ENCODE data around the gene KCNMB2. TPM values are rescaled to one million over a fixed set of nuclear protein-coding genes. Genes with fewer than 3 reads are reported as not detected.
"Not testable (repeated sequence)": the region's sequence is repeated elsewhere in the genome, so short reads cannot be mapped to it uniquely, and the experiment has no call there.

KCNMB2 gene
- total RNA-seq, 1 donor from 2014 or later = 15.2 TPM

DNA sequence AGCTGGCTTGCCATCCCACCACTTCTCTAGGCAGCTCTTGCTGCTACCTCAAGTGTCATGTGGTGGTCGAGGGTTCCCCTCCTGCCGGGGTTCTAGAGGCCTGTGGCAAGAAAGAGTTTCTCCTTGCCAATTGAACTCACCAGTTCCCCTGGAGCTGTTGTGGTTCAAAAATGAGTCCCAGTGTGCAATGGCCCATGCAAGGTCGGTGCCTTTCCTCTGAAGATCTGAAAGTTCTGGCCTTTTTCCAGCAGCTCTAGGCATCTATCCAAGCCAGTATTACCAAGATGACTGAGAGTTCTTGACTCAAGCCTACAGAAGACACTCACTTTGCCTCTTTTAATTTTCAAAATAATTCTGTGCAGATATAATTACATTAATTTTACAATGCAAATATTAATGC lies 163.6 kb downstream of the KCNMB2 start:
- DNase-seq (ENCODE audit: low spot score) = peak; percentile 37

DNA sequence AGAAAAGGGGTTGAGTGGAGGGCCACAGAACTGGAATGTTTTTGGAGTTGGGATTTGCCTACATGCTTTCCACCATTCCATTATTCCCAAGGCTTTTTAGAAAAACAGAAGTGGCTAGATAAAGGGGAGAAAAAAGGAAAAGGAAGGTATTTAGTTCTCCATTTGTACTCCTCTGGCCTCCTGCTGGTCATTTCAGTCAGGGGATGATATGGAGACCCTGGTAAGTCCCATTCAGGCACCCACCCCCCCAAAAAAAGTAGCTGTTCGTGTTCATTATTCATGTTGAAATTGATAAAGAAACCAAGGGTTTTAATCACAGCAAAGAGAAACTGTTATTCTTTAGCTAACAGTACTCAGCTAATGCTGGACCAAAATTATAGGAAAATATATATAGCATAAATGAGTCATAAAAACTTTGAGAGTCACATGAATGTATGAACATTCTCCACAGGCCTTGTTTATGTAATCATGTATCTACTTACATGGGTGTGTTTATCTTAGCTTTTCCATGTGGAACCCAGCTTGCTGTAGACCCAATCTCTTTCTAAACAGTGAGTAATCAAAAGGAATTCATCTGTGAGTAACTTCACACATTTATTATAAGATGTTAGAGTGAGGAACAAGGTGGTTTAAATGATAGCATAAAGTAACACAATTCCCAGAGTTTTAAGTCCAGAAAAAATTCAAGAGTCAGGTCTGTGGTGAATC lies 167.2 kb downstream of the KCNMB2 start:
- peak; percentile 37 for DNase-seq (ENCODE audit: low spot score)

DNA sequence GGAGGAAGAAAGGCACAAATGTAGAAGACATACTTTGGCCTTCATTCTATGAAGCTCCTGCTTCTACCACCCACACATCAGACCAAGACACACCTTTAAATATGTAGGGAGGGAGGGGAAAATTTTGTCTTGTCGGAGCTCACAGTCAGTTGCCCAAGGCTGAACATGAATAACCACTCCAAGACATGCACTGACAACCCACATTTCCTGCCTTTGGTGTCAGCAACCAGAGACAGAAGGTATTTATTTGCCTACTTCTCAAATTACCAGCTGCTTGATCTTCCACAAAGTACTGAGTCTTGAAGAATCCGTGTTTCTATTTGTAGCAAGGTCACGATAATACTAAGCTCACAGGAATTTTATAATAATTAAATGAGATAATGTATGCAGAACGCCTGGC lies 169.7 kb downstream of the KCNMB2 start:
- DNase-seq (ENCODE audit: low spot score) = peak; percentile 59

DNA sequence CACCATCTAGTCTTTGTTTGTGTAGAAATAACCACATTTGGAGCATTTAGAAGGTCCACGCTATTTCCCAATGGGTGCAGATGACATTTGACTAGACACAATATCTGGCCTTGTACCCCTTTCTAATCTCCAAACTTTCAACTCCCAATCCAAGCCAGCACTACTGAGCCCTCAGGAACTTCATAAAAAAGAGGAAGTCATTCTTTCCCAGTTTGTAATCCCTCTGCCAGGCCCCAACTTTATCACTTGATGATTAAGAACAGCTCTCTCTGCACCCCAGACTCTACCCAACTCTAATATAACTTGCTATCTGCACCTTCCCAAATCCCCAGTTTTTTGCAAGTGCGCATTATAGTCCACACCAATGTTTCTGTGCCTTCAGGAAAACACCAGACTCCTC lies 170.2 kb downstream of the KCNMB2 start:
- DNase-seq (ENCODE audit: low spot score) = no peak

DNA sequence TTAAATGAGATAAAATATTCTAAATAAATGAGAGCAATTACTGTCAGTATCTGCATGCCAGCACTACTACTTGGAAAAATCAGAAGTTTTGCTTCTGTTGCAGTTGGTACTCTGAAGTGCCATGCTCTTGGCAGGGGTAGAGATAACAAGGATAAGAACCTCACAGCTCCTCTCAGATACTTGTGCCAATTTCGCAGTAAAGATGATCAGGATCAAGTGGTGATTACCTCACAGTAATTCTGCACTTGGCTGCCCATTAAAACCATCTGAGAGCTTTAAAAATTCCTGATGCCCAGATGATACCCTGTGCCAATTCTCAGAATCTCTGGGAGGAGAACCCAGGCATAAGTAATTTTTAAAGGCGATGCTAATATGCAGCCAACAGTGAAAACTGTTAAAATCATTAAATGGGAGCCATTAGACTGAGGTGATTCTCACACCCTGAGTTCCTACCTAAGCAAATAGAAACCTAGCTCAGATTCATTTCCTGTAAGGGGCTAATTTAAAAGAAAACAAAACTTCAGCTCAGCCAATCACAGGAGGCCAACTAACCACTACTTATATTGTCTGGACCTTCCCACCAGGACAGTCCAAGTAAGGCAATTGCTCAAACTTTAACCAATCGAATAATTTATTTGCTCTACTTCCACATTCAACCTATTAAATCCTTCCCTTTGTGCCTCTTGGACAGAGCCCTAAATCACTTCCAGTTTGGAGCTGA lies 171.2 kb downstream of the KCNMB2 start:
- DNase-seq (ENCODE audit: low spot score) = no peak

DNA sequence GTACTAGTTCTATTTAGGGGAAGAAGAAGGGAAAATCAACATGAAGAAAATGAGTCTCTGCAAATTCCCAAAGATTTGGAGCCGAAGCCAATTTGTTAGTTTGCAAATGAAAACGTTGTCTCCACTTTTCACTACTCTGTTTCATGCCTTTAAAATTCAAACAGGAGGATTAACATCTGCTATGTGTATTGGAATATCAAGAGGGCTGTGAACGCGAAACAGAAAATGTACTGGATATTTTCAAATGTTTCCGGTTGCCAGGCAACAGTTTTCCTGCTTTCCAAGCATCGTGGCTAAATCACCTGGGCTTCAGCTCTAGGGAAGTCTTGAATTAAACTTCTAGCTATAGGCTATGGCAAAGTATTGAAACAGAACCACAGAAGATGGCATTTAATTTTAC lies 172.8 kb downstream of the KCNMB2 start:
- no peak for DNase-seq (ENCODE audit: low spot score)

DNA sequence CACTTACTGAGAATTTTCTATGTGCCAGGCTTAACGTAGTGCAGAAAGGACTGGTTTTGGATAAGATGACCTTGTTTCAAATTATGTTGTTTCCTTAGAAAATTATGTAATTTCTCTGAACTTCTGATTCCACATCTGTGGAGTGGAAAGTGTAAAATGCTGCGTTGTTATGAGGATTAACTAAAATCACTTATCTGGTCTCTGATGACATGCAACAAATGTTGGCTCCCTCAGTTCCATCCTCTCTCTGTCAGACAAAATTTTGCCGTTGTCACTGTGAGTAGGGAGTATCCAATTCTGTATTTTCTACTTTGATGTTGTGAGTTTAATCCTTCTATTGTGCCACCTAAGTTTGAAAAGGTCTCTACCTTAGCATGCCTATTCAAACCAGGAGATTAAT lies 175.5 kb downstream of the KCNMB2 start:
- no peak for DNase-seq (ENCODE audit: low spot score)

DNA sequence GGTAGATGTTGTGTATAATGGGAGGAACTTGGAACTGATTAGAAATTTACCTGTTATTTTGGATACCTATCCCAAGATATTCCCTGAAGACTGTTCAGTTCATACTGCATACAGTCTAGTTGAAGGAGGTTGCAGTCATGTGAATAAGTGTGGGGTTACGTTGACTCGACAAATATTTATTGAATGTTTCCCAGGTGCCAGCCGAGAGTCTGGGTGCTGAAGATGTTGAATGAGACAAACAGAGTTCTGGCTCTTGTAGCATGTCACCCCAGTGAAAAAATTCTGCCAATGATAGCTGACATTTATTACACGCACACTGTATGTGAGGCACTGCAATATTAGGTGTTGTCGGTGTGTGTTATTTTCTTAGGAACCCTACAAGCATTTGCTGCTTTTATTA lies 176.0 kb downstream of the KCNMB2 start:
- DNase-seq (ENCODE audit: low spot score) = no peak

DNA sequence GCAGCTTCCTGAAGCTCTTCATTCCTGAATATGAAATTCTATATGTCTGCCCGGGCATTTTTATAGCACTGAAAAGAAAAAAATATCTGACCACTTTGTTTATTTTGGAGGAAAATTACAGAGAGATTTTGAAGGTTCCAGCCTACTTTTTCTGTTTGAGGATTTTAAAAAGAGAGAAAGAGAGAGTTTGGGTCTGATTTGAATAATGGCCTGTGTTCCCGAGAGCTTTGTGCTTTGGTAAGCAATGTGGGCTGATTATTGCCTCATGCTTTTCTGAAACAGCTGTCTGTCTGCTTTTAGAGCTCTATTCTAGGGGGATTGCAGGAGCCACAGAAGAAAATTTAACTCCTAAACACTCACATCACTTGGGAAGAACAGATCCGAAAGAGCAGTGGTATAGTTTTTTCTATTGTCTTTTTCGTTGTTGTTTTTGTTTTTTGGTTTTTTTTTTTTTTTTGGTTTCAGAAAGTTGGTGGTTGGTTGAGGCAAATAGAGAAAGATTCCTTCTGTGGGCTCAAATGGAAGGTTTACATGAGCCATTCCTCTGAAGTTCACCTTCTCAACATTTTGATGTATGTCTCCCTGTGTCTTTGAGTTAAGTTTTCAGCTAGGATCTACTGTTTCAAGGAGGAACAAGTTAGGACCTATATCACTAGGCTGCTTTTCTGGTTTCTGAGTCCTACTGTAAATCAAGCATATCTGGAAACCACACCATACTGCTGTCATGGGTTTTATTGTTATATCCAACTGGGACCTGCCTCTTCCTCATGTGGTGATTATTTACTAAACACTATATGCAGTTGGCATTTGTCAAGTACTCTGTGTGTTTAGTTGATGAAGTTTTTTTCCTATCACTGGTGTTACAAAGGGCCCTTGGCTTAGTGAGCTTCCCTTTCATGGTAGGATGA lies 178.9 kb downstream of the KCNMB2 start:
- peak; percentile 45 for DNase-seq (ENCODE audit: low spot score)

DNA sequence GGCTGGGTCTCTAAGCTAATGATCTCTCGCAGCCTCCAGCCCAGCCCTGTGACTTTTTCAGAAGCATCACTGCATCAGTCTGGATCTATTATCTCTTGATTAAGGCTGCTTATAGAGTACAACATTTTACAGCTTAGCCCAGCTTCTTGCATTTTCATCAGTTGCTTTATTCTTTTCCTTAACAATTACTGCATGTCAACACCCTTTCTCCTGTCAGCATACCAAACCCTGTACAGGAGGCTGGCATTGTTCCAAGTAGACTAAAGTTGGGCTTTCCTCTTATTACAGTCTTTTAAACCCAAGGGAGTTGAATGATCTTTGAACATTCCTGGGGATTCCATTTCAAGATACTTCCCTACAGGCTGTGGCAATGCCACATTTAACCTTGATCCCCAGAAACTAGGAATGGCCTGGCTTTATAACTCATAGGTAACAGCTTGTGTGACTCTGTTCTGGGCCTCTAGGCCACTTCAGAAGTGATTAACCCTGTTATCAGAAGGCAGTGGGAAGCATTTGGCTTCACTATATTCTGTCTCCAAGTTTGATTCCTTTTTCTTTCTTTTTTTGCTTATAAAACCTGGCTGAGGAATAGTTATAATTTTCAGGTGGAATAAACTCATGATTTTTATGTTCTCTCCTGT lies 182.9 kb downstream of the KCNMB2 start:
- peak; percentile 38 for DNase-seq (ENCODE audit: low spot score)

DNA sequence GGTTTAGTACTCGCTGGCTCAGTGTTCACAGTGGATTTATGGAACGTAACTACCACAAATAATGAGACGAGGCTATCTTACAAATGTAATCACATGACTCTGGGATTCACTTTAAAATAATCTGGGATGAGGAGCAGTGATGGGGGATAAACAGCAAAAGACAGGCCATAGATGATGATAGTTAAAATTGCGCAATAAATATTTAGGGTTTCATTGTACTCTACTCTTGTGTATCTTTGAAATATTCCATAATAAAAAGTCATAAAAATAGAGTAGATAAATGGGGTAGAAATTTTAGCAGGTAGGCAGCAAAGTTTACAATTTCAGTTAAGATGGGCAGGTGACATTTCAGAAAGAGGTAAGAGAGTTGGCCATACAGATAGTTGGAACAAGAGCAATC lies 196.6 kb downstream of the KCNMB2 start:
- no peak for DNase-seq (ENCODE audit: low spot score)

DNA sequence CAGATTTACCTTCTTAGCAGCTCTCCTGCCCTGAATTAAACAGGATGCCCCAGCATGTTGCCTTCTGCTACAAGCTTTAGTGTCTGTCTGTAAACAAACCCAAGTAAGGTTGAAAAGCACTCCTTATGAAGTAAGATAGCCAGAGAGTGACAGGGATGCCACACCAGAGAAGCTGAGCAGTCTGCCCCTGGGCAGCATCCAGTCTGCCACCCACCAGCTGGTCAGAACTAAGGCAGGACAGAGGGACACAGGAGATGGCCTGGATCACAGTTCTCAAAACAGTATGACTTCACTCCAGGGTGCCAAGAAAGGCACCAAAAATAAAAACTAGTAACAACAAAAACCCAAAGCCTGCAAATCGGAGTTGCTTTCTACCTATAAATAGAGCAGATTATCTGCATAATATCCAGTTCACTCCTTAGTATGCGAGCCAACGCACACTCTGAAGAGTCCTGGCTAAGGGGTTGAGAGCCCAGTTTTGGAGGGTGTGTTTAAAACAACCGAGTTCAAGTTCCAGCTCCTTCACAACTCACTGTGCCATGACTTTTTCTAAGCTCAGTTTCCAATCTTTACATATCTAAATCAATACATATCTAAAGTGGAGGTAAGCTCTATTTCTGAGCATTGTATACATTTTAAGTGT lies 198.9 kb downstream of the KCNMB2 start:
- DNase-seq (ENCODE audit: low spot score) = no peak

DNA sequence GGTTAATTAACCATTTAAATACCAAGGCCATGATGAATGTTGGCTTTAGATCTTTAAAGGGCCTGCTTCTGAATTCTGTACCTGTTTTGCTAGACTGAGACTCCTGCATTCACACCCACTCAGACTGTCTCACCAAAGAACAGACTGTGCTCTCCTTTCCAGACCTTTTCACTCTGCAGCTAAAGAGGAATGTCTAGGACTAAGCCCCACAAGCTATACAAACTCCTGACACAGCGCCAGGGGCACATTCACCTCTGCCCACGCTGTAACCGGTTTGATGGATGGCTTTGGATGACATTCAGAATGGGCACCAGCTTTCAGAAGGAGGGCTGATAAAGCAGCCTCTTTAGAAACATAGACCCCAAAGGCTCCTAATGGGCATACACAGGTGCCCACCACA lies 200.1 kb downstream of the KCNMB2 start:
- DNase-seq (ENCODE audit: low spot score) = no peak

DNA sequence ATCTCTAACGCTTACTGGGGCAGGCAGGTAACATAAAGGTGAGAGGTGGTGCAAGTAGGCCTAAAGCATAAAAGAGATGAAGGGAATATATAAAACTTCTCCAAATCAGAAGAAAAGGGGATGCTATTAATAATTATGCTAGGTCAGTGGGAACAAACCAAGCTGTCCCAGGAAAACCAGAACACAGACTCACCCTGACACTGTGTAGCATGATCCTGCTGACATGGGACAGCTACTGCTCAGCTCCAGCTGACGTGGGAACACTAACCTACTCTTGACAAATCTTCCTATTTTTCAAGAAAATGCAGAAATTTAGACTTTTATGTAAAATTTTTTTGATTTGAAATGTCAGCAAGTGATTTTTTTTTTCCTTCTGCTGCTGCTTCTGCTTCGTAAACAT lies 203.5 kb downstream of the KCNMB2 start:
- DNase-seq (ENCODE audit: low spot score) = no peak

DNA sequence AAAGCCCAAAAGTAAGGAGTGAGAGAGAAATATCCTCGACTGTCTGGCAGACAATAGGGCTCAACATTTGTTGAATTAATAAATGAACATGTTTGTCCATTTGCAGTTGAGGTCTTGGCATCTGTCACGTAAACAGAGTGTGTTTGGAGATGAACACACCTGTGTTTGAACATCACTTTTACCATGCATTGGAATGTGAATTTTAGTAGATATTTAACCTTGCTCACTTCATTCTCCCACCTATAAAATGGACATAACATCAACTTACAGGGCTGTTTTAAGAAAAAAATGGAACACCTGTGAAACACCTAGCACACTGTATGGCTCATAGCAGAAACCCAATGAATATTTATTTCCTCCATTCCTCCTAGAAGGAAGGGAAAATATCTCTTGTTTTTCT lies 204.8 kb downstream of the KCNMB2 start:
- no peak for DNase-seq (ENCODE audit: low spot score)

DNA sequence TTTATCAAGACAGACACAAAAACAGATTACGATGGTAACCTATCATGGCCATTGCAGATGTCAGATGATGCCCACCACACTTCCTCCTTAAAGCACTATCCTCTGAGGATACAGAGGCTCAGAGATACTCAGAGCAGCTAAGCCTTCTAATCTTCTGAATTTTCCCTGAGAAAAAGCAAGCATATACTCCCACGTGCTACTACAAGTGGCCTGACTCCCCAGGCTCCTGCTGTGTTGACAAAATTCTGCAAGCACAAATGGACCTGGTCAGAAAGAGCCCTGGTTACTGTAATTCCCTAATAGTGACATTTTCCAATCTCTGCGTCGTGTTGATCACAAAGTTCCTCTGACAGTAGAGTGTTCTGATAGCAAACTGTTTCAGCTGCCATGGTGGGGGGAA lies 207.1 kb downstream of the KCNMB2 start:
- DNase-seq (ENCODE audit: low spot score) = peak; percentile 78

DNA sequence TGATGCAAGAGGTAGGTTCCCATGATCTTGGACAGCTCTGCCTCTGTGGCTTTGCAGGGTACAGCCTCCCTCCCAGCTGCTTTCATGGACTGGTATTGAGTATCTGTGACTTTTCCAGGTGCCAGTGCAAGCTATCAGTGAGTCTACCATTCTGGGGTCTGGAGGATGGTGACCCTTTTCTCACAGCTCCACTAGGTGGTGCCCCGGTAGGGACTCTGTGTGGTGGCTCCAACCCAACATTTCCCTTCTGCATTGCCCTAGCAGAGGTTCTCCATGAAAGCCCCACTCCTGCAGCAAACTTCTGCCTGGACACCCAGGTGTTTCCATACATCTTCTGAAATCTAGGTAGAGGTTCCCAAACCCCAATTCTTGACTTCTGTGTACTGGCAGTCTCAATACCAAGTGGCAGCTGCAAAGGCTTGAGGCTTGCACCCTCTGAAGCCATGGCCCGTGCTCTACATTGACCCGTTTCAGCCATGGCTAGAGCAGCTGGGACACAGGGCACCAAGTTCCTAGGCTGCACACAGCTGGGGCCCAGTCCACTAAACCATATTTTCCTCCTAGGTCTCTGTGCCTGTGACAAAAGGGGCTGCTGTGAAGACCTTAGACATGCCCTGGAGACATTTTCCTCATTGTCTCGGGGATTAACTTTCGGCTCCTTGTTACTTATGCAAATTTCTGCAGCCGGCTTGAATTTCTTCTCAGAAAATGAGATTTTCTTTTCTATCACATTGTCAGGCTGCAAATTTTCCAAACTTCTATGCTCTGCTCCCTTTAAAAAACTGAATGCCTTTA lies 209.8 kb downstream of the KCNMB2 start:
- DNase-seq (ENCODE audit: low spot score) = not testable (repeated sequence)

DNA sequence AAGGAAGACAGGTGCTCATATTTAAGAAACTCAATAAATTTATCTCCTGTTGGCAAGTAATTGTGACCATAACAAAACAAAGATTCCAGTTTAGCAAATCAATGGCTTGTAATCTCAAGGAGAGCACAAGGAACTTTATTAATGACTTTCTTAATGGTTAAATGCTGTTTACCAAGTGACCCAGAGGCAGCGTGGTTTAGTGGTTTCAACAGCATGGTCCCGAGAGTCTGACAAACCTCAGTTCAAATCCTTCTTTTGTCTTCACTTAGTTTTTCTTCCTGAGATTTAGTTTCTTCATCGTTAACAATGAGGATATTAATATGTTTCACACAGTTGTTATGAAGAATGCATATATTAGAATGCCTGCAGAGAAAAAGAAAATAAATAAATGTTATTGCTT lies 212.6 kb downstream of the KCNMB2 start:
- DNase-seq (ENCODE audit: low spot score) = no peak

DNA sequence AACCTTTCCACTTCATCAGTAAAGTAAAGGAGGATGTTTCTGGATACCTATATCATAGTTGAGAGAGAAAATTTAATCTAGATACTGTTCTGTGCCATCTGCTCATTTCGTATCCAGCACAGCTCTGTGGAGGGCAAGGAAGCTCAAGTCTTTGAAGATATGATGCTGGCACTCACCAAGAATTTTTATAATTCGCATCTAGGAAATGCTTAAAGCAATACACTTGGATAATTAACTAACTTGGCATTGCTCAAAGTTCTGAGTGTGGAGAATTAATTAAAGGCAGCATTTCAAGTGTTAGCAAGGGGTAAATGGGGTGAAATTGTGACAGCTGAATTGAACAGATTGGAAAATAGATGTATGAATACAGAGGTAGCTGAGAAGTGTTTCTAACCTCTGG lies 213.2 kb downstream of the KCNMB2 start:
- DNase-seq (ENCODE audit: low spot score) = no peak

DNA sequence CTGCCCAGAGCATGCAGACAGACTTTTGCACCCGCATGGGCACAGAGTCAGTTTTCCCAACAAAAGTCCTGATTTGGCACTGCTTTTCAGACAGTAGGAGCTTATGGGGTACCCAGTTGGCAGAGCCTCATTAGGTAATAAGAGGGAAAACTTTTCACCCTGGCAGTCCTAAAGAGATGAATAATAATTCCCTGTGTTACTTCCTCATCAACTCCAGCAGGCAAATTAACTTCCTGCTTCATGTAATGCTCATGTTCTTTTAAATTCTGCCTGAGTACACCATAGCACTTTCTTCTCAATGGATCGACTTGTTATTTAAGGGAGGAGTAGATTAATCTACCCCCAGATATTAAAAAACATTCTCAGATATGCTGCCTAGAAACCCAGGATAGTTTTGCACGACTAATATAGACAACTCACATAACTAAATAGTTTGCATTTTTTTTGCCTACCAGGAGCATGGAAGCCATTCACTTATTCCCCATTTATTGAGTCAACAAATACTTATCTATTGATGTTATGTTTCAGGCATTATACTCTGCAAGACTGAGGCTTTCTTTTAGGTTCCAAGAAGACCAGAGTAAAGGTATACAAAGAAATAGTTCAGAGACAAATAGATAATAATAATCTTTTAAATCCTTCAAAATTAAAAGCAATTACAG lies 214.5 kb downstream of the KCNMB2 start:
- DNase-seq (ENCODE audit: low spot score) = no peak
